ENCODE measurements around the gene ATP5PB. TPM values are rescaled to one million over a fixed set of nuclear protein-coding genes. Genes with fewer than 3 reads are reported as not detected.

ATP5PB gene
- polyA plus RNA-seq, 3 donors = 112 to 597 (median 557) TPM

- TF ChIP-seq, protein P1, sequence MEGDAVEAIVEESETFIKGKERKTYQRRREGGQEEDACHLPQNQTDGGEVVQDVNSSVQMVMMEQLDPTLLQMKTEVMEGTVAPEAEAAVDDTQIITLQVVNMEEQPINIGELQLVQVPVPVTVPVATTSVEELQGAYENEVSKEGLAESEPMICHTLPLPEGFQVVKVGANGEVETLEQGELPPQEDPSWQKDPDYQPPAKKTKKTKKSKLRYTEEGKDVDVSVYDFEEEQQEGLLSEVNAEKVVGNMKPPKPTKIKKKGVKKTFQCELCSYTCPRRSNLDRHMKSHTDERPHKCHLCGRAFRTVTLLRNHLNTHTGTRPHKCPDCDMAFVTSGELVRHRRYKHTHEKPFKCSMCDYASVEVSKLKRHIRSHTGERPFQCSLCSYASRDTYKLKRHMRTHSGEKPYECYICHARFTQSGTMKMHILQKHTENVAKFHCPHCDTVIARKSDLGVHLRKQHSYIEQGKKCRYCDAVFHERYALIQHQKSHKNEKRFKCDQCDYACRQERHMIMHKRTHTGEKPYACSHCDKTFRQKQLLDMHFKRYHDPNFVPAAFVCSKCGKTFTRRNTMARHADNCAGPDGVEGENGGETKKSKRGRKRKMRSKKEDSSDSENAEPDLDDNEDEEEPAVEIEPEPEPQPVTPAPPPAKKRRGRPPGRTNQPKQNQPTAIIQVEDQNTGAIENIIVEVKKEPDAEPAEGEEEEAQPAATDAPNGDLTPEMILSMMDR (IDR thresholded peaks at IDR 0.05) = no peak
- peak overlapping the region; percentile 10 to 64 for H3K27ac ChIP-seq (ENCODE audit: low read depth in 1 of 2, low read length in 2 of 2)
- H3K4me1 Mint-ChIP-seq = peaks cover 33% of the 10 kb centered on the region
These were observed 48.3 kb downstream of the ATP5PB start for GRCh38 chr1:111497592-111497991.

DNA sequence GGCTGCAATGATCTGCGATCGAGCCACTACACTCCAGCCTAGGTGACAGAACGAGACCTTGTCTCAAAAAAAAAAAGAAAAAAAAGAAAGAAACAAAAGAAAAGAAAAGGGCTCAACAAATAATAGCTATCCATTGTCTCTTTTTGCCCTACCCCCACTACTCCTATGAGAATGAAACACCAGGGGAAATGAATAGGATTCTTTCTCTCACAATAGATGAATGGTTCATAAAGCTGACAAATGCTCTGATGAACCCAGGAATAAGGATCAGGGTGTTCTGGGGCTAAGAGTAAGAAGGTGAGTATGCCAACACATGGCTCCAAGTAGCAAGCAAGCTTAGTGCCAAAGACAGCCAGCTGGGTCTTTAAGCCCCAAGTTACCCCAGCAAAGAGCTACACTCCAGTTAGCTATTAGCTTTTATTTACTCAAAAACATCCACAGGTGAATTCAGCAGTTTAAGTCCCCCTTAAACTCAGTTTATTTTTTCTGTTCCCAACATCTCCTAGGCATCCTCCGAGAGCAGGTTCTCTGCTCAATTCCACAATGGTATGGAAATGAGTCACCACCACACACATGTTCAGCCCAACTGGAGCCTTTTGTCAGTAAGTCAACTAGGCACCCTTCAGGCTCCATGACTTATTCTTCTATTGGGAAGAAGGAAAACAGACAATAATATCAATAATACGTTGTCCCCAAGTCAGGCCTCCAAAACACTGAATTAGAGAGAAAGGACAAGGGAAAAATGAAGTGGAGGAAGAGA, 49.9 kb downstream of the ATP5PB start:
- Histone ChIP-seq H3K4me2 (replicated peaks; ENCODE audit: extremely low read depth, low read length, poor library complexity, severe bottlenecking) (no peak overlapping the region), H3K79me2 (ENCODE audit: insufficient read depth, low read length) (no peaks in the 10 kb centered on the region), H2AFZ (ENCODE audit: insufficient read depth, low read depth, low read length, poor library complexity, severe bottlenecking) (no peak overlapping the region), H3K27ac (ENCODE audit: low read depth in 1 of 2, low read length in 2 of 2) (no peak overlapping the region), H3K4me3 (replicated peaks in 1 of 3; ENCODE audit: low read depth in 2 of 3, low read length in 3 of 3) (no peak overlapping the region), H3K9ac (ENCODE audit: insufficient read depth, low read length, poor library complexity, severe bottlenecking) (no peak overlapping the region), H4K20me1 (ENCODE audit: insufficient read depth, low read length) (no peaks in the 10 kb centered on the region), H3K9me3 (replicated peaks in 1 of 2; ENCODE audit: control insufficient read depth in 1 of 2, insufficient read depth in 1 of 2, low read length in 2 of 2) (no peaks in the 10 kb centered on the region), H3K27me3 (ENCODE audit: control insufficient read depth in 2 of 2, insufficient read depth in 2 of 2, low read length in 2 of 2) (no peaks in the 10 kb centered on the region), H3K36me3 (replicated peaks in 1 of 2; ENCODE audit: control insufficient read depth in 1 of 2, insufficient read depth in 2 of 2, low read length in 2 of 2) (no peaks in the 10 kb centered on the region), H3K4me1 (ENCODE audit: control insufficient read depth in 1 of 2, insufficient read depth in 2 of 2, low read length in 2 of 2) (peaks cover 39 to 44% of the 10 kb centered on the region in 2 donors)
- peaks cover 49% of the 10 kb centered on the region for H3K4me1 Mint-ChIP-seq
- no CpG with 5 or more reads among the region's 5 CpGs for WGBS (ENCODE audit: insufficient coverage)
- TF ChIP-seq, protein P1 (IDR thresholded peaks at IDR 0.05) = no peak
- DNase-seq = no peak
- H3K36me3 Mint-ChIP-seq = peaks cover 5 to 11% of the 10 kb centered on the region in 2 donors
- H3K27ac Mint-ChIP-seq = peak overlapping the region in 3 of 7 donors; percentile 33 to 40 (median 39)
- no peak overlapping the region for H3K4me3 Mint-ChIP-seq
- intact Hi-C loops (cut with micrococcal nuclease) = no loop called here
- peaks cover 0 to 3% (median 0%) of the 10 kb centered on the region in 7 donors for H3K9me3 Mint-ChIP-seq
- peaks cover 0 to 3% (median 0%) of the 10 kb centered on the region in 3 donors for H3K27me3 Mint-ChIP-seq (ENCODE audit: low read depth in 3 of 3)

More at GRCh38 chr1:111497592-111497991, 48.3 kb downstream of the ATP5PB start:
- Histone ChIP-seq H3K27me3 (ENCODE audit: control insufficient read depth in 2 of 2, insufficient read depth in 2 of 2, low read length in 2 of 2) (no peaks in the 10 kb centered on the region), H3K4me3 (replicated peaks in 1 of 3; ENCODE audit: low read depth in 2 of 3, low read length in 3 of 3) (peak overlapping the region in 1 of 3 experiments; percentile 1), H3K4me2 (replicated peaks; ENCODE audit: extremely low read depth, low read length, poor library complexity, severe bottlenecking) (peak overlapping the region; percentile 26), H3K9me3 (replicated peaks in 1 of 2; ENCODE audit: control insufficient read depth in 1 of 2, insufficient read depth in 1 of 2, low read length in 2 of 2) (no peaks in the 10 kb centered on the region), H4K20me1 (ENCODE audit: insufficient read depth, low read length) (no peaks in the 10 kb centered on the region), H3K36me3 (replicated peaks in 1 of 2; ENCODE audit: control insufficient read depth in 1 of 2, insufficient read depth in 2 of 2, low read length in 2 of 2) (no peaks in the 10 kb centered on the region), H2AFZ (ENCODE audit: insufficient read depth, low read depth, low read length, poor library complexity, severe bottlenecking) (no peak overlapping the region), H3K4me1 (ENCODE audit: control insufficient read depth in 1 of 2, insufficient read depth in 2 of 2, low read length in 2 of 2) (peaks cover 23 to 28% of the 10 kb centered on the region in 2 donors), H3K9ac (ENCODE audit: insufficient read depth, low read length, poor library complexity, severe bottlenecking) (peak overlapping the region; percentile 10), H3K79me2 (ENCODE audit: insufficient read depth, low read length) (no peaks in the 10 kb centered on the region)
- DNase-seq = peak; percentile 48 to 81 (median 48)
- peaks cover 5 to 11% of the 10 kb centered on the region in 2 donors for H3K36me3 Mint-ChIP-seq
- H3K27me3 Mint-ChIP-seq (ENCODE audit: low read depth in 3 of 3) = peaks cover 0 to 3% (median 0%) of the 10 kb centered on the region in 3 donors
- H3K4me3 Mint-ChIP-seq = no peak overlapping the region
- intact Hi-C loops (cut with micrococcal nuclease) = no loop called here
- 0% methylated on average over 1 of the region's 5 CpGs for WGBS (ENCODE audit: insufficient coverage)
- H3K9me3 Mint-ChIP-seq = peaks cover 0 to 3% (median 0%) of the 10 kb centered on the region in 7 donors
- H3K27ac Mint-ChIP-seq = peak overlapping the region; percentile 83 to 93 (median 89)

Measured in CD14-positive monocyte (primary cell).